Activated CD4-positive, CD25-positive, alpha-beta regulatory T cell treated with anti-CD3 and anti-CD28 coated beads, Interleukin-2, amount 50 U/mL, for 24 hours (primary cell): Measurements from ENCODE around the gene HECTD4.
A peak's percentile ranks its signal among the peaks of the same experiment; 100 is the strongest.
"Not testable (repeated sequence)": the region's sequence is repeated elsewhere in the genome, so short reads cannot be mapped to it uniquely, and the experiment has no call there.

Experiments
- ATAC-seq, 2 donors: fragments of 150-1000 bp; cut with Tn5 transposase; one replicate each; pipeline ENCODE4 v1.10.0; 2021; ENCODE audit warnings: mild to moderate bottlenecking in 1 of 2, moderate library complexity in 1 of 2

The HECTD4 gene

DNA sequence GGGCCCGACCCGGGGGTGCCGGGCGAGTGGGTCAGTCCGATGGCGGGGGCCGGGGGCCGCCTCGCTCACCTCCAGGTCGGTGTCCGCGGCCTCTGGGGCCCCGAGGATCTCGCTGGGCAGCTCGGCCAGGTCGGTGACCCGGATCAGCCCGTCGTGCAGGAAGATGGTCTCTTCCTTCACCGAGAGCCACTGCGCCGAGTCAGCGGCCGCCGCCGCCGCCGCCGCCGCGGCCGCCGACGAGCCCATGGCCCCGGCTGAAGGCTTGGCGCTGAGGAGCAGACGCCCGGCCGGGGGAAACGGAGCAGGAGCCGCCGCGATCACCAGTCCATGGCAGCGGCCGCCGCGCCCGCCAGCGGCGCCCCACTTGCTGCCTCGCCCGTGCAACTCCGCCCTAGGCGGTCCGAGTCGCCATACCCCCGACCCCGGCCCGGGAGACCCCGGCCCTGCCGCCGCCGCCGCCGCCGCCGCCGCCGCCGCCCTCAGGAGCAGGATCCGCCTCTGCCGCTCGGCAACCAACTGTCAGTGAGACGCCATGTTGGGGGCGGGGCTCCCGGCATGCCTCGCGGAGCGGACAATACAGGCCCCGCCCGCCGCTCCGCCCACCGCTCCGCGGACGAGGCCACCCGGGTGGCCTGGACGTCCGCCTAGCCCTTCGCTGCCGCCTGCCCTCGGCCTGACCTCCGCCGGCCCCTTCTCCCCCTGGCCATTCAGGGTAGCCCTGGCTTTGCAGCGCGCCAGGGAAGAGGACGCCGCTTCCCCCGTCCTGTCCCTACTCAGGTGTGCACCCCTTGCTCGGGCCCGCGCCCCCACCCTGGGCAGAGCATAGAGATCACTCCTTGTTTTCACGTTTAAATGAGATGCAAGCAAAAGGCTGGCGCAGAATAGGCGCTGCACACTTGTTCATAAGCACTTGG lies at the start of gene HECTD4:
HECTD4 (minus strand) TSS at position 549 of the 914 bp plus-strand sequence; CDS start at position 246, 303 bp downstream.
- ATAC-seq, result peak; percentile 97 to 98

GRCh38 chr12:112431965-112432364 lies 49.7 kb upstream of the HECTD4 start:
- ATAC-seq, result peak; percentile 35 to 55

DNA sequence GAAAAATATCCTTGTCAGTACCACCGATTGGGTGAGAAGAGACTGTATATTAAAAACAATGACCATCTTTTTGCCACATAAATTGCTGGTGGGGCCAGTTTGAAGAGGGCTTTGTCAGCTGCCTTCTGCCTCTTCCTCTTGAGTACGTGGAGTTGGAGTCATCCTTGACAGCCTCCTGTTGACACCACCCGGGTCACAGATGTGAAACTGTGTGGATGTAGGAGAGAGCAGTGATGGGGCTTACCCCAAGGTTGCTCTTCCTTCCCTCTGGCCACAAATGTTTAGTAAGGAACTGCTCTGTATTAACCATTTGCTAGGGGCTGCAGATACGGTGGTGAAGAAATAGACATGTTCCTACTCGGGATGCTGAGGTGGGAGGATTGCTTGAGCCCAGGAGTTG lies 48.7 kb upstream of the HECTD4 start:
- no peak for ATAC-seq

- no peak for ATAC-seq
These were observed 45.5 kb upstream of the HECTD4 start for GRCh38 chr12:112427760-112428159.

DNA sequence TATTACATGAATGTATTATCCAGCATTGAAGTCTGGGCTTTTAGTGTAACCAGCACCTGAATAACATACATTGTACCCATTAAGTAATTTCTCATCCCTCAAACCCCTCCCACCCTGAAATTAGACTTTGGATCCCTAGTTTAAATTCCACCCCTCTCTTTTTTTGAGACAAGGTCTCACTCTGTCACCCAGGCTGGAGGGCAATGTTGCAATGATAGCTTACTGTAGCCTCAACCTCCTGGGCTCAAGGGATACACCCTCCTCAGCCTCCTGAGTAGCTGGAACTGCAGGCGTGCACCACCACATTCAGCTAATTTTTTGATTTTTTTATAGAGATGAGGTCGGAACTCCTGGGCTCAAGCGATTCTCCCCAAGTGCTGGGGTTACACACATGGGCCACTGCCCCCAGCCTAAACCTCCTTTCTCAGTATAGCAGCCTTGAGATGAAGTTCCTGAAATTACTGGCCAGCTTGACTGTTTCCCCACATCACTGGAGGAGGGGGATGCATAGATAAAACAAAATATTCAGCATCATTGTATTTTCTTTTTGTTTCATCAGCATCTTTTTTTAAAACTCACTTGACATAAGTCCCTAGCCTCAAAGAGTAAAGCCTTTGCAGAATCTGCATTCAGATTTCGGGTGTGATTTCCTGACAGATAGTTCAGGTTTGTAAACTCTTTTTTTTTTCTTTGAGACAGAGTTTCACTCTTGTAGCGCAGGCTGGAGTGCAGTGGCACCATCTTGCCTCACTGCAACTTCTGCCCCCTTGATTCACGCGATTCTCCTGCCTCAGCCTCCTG lies 43.6 kb upstream of the HECTD4 start:
- ATAC-seq, result no peak

DNA sequence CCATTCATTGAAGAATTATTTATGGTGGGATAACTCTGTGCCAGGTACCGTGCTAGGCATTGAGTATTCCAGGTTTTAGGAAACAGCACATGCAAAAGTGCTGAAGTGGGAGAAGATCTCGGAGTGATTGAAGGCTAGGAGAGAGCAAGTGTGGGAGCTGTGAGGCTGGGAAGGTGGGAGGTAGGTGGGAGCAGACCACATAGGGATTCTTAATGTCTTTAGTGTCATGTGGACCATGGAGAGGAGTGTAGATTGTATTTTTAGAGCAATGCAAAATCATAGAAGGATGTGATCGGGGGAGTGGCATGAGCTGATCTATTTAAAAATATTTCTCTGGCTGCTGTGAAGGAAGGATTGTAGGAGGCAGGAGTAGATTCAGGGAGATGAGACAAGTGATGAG lies 41.9 kb upstream of the HECTD4 start:
- no peak for ATAC-seq

- no peak for ATAC-seq
These were observed 40.3 kb upstream of the HECTD4 start for GRCh38 chr12:112422531-112422930.

- ATAC-seq, result no peak
These were observed 39.1 kb upstream of the HECTD4 start for GRCh38 chr12:112421363-112421762.

GRCh38 chr12:112420740-112421139 lies 38.5 kb upstream of the HECTD4 start:
- no peak for ATAC-seq

- peak; percentile 49 to 61 for ATAC-seq
These were observed 37.3 kb upstream of the HECTD4 start for GRCh38 chr12:112419297-112420133.

GRCh38 chr12:112418608-112419296 lies 36.5 kb upstream of the HECTD4 start, which contains the start of gene PTPN11:
PTPN11 (plus strand) TSS chr12:112418947; CDS start chr12:112419112, 165 bp downstream.
- ATAC-seq, result peak; percentile 79 to 86

GRCh38 chr12:112418273-112418607 lies 36.0 kb upstream of the HECTD4 start:
- ATAC-seq, result no peak

- not testable (repeated sequence) for ATAC-seq
These were observed 33.2 kb upstream of the HECTD4 start for GRCh38 chr12:112415457-112415856.

DNA sequence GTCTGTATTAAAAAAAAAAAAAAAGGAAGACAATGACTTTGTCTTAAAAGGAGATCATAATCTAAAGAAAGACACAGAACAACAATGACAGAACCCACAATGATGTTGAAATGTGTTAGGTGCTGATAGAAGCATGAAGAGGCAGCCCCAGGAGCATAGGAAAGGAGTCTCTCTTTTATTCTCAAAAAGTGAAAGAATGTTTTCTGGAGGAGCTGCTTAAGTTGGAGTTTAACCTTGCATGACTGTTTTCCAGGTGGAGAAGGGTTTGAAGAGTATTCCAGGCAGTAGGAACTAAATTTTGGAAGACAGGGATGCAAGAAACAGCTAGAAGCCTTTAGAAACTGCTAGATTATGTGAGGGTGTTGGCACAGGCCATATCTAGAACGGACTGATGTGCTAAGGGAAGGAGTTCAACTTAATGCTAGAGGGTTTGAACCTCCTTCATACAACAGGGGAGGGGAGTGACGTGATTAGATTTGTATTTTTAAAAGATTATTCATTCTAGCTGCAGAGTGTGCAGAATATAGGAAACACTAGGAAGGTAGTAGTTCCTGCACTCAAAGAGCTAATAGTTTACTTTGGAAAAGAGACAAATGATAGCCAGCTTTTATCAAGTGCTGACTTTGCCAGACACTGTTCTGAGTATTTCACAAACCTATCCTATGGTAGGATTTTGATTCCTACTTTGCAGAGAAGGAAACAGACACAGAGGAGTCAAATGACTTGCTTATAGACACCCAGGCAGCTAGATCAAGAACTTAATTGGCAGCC lies 31.8 kb upstream of the HECTD4 start:
- no peak for ATAC-seq

- no peak for ATAC-seq
These were observed 27.6 kb upstream of the HECTD4 start for GRCh38 chr12:112409906-112410244.

- peak; percentile 87 to 91 for ATAC-seq
These were observed 27.1 kb upstream of the HECTD4 start, which contains the start of gene RPL6 for GRCh38 chr12:112409064-112409905. RPL6 (minus strand) TSS chr12:112409605; CDS start chr12:112408656, 949 bp downstream.

GRCh38 chr12:112408621-112409020 lies 26.4 kb upstream of the HECTD4 start:
- peak; percentile 62 to 69 for ATAC-seq

DNA sequence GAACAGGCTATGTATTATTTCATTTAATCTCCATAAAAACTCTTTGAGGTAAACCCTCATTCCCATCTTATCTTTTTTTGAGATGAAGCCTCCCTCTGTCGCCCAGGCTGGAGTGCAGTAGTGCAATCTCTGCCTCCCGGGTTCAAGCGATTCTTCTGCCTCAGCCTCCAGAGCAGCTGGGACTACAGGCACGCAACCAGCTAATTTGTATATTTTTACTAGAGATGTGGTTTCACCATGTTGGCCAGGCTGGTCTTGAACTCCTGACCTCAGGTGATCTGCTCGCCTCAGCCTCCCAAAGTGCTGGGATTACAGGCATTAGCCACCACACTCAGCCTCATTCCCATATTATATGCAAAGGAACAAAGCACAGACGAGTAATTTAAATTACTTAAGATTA lies 25.5 kb upstream of the HECTD4 start:
- ATAC-seq, result not testable (repeated sequence)

GRCh38 chr12:112406519-112407488 lies 24.6 kb upstream of the HECTD4 start:
- ATAC-seq, result no peak
